CD8-positive, alpha-beta memory T cell (primary cell): ENCODE measurements around the gene SFXN5. TPM values are rescaled to one million over a fixed set of nuclear protein-coding genes. Genes with fewer than 3 reads are reported as not detected.

Source experiments
- CTCF ChIA-PET: fragments of 350-600 bp; sonication (Branson Sonifier 250); formaldehyde crosslinking; loops from one replicate; lab custom pipeline; 2021; ENCODE audit warnings: antibody characterized with exemption; lab: Charles Lee
- POLR2A ChIA-PET: fragments of 350-600 bp; sonication (Branson Sonifier 250); formaldehyde crosslinking; loops from one replicate; lab custom pipeline; 2021; ENCODE audit warnings: antibody characterized with exemption; lab: Charles Lee
- DNase-seq, 5 donors: peaks; one replicate each; pipeline versions ENCODE4 v3.0.0 to v3.0.0-alpha.2; 2020 to 2022; ENCODE audit warnings: mixed read lengths in 1 of 5
- H3K27ac ChIP-seq: one replicate; pipeline ENCODE4 v1.7.0; 2013; ENCODE audit warnings: low read depth, mild to moderate bottlenecking, low read length, moderate library complexity
- H3K27me3 ChIP-seq: 2 replicates; pipeline ENCODE4 v1.7.0; 2013; ENCODE audit warnings: low read length, mild to moderate bottlenecking; ENCODE audit not compliant: insufficient read depth, poor library complexity, severe bottlenecking
- H3K36me3 ChIP-seq: 2 replicates; pipeline ENCODE4 v1.7.0; 2013; ENCODE audit warnings: mild to moderate bottlenecking, low read length, moderate library complexity; ENCODE audit not compliant: insufficient read depth
- H3K4me1 ChIP-seq: 2 replicates; pipeline ENCODE4 v1.7.0; 2013; ENCODE audit warnings: mild to moderate bottlenecking, low read length, moderate library complexity; ENCODE audit not compliant: insufficient read depth
- H3K4me3 ChIP-seq: 2 replicates; pipeline ENCODE4 v1.7.0; 2013; ENCODE audit warnings: mild to moderate bottlenecking, low read length
- H3K9me3 ChIP-seq: 2 replicates; pipeline ENCODE4 v1.7.0; 2013; ENCODE audit warnings: mild to moderate bottlenecking, low read length
- H3K27ac Mint-ChIP-seq, 8 donors: one replicate each; pipeline ENCODE4 v1.8.0; 2020 to 2021; ENCODE audit warnings: mixed read lengths in 8 of 8, mild to moderate bottlenecking in 6 of 8, inconsistent platforms in 3 of 8, moderate library complexity in 3 of 8
- H3K27me3 Mint-ChIP-seq, 2 donors: one replicate each; pipeline ENCODE4 v1.8.0; 2020 to 2021; ENCODE audit warnings: mixed read lengths in 2 of 2, mild to moderate bottlenecking in 1 of 2, moderate library complexity in 1 of 2
- H3K36me3 Mint-ChIP-seq, 3 donors: one replicate each; pipeline ENCODE4 v1.8.0; 2020 to 2021; ENCODE audit warnings: mixed read lengths in 3 of 3, inconsistent platforms in 1 of 3, mild to moderate bottlenecking in 1 of 3
- H3K4me1 Mint-ChIP-seq, 3 donors: one replicate each; pipeline ENCODE4 v1.8.0; 2020 to 2021; ENCODE audit warnings: mixed read lengths in 3 of 3, inconsistent platforms in 1 of 3, mild to moderate bottlenecking in 1 of 3
- H3K4me3 Mint-ChIP-seq, 7 donors: one replicate each; pipeline ENCODE4 v1.8.0; 2020 to 2021; ENCODE audit warnings: mixed read lengths in 7 of 7, mild to moderate bottlenecking in 6 of 7, moderate library complexity in 4 of 7, inconsistent platforms in 2 of 7
- H3K9me3 Mint-ChIP-seq, 5 donors: one replicate each; pipeline ENCODE4 v1.8.0; 2020 to 2022; ENCODE audit warnings: mixed read lengths in 5 of 5, mild to moderate bottlenecking in 3 of 5, moderate library complexity in 2 of 5, inconsistent platforms in 1 of 5
- polyA plus RNA-seq: library from polyadenylated mRNA; unstranded; fragments of 300-500 nt; fragmentation: Illumina TruSeq; gene quantifications from one replicate; pipeline ENCODE4 v1.2.3, GENCODE V29; 2021
- total RNA-seq, 2 experiments: library from RNA; stranded (reverse); gene quantifications; one replicate each; pipeline ENCODE4 v1.2.3, GENCODE V29; 2021

SFXN5 gene
- total and polyA plus RNA-seq, 3 experiments from 2014 or later: 1.8 to 19.1 (median 16.8) TPM

DNA sequence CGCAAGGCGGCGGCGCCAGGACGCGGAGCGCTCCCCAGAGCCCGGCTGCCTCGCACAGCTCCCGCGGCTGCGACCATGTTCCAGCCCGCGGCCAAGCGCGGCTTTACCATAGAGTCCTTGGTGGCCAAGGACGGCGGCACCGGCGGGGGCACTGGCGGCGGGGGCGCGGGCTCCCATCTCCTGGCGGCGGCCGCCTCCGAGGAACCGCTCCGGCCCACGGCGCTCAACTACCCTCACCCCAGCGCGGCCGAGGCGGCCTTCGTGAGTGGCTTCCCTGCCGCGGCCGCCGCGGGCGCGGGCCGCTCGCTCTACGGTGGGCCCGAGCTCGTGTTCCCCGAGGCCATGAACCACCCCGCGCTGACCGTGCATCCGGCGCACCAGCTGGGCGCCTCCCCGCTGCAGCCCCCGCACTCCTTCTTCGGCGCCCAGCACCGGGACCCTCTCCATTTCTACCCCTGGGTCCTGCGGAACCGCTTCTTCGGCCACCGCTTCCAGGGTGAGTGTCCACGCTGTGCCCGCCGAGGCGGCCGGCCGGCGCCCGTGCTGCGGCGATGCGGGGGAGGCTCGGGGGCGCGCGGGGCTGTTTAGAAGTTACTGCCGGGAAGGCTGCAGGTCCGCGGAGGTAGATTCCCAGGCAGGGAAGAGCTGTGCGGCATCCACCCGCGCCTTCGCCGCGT, 153.5 kb downstream of the SFXN5 start:
- no peaks in the 10 kb centered on the region for H3K36me3 Mint-ChIP-seq
- H3K27ac Mint-ChIP-seq: peak overlapping the region in 1 of 8 donors; percentile 19
- peaks cover 0 to 2% (median 0%) of the 10 kb centered on the region in 5 donors for H3K9me3 Mint-ChIP-seq
- ChIA-PET CTCF (interaction anchor here (1.7 kb wide), 1 partner anchor 25 kb away, joined by 5 read pairs; no protein-coding TSS in a partner anchor), POLR2A (no interaction called here)
- peak overlapping the region in 4 of 7 donors; percentile 69 to 78 (median 76) for H3K4me3 Mint-ChIP-seq
- DNase-seq: no peak
- Histone ChIP-seq H3K27ac (no peak overlapping the region), H3K36me3 (no peaks in the 10 kb centered on the region), H3K4me1 (peaks cover 44% of the 10 kb centered on the region), H3K4me3 (no peak overlapping the region), H3K27me3 (peaks cover 86% of the 10 kb centered on the region), H3K9me3 (no peaks in the 10 kb centered on the region)
- peaks cover 66 to 73% of the 10 kb centered on the region in 2 donors for H3K27me3 Mint-ChIP-seq
- peaks cover 27 to 49% (median 35%) of the 10 kb centered on the region in 3 donors for H3K4me1 Mint-ChIP-seq

DNA sequence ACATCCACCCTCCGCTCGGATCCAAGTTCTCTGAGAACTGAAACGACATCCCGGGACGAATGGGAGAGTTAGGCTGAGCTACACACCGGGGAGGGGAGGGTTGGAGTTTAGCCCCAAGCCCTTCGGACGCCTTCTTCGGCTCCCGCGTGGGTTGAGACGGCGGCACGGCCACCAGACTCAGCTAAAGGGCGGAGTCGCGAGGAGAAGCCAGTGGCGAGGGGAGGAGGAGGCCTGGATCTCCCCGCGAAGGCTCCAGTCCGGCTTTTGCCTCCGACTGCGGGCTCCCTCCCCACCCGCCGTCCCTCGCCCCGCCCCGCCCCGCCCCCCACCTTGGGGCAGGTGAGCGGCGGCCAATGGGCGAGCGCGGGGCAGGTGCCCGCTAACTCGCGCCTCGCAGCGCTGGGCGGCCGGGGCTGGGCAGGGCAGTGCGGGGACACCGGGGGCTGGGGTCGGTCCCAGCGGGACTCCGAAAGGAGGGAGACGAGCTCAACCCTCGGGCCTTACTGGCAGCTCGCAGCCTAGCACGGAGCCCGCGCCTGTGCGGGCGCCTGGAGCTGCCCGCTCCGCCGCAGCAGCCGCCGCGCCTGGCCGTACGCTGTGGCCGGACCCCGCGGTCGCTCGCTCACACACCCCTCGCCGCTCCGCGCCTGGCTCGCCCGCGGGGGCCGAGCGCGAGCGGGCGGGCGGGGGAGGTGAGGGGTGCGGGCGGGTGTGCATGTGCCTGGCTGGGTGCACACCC, 154.2 kb downstream of the SFXN5 start, which contains the start of gene EMX1:
Gene EMX1 (plus strand): TSS at position 382 of the 739 bp plus-strand sequence. CDS start 334 bp downstream, at position 716.
- CTCF ChIA-PET: interaction anchor here (1.3 to 1.7 kb wide), 2 partner anchors 25 to 30 kb away, joined by 5 to 7 read pairs; partner anchors contain the start of gene SPR
- peaks cover 59 to 71% of the 10 kb centered on the region in 2 donors for H3K27me3 Mint-ChIP-seq
- Histone ChIP-seq H3K27me3 (peaks cover 80% of the 10 kb centered on the region), H3K4me3 (peak within 1 kb of the TSS; percentile 58), H3K36me3 (no peaks in the 10 kb centered on the region), H3K4me1 (peaks cover 44% of the 10 kb centered on the region), H3K9me3 (no peaks in the 10 kb centered on the region), H3K27ac (no peak within 1 kb of the TSS)
- H3K9me3 Mint-ChIP-seq: peaks cover 0 to 2% (median 0%) of the 10 kb centered on the region in 5 donors
- H3K36me3 Mint-ChIP-seq: no peaks in the 10 kb centered on the region
- peak within 1 kb of the TSS in 1 of 8 donors; percentile 19 for H3K27ac Mint-ChIP-seq
- DNase-seq: peak in 3 of 5 donors; percentile 28 to 49 (median 35)
- H3K4me1 Mint-ChIP-seq: peaks cover 27 to 49% (median 35%) of the 10 kb centered on the region in 3 donors
- H3K4me3 Mint-ChIP-seq: peak within 1 kb of the TSS; percentile 74 to 92 (median 79)
- POLR2A ChIA-PET: no interaction called here

DNA sequence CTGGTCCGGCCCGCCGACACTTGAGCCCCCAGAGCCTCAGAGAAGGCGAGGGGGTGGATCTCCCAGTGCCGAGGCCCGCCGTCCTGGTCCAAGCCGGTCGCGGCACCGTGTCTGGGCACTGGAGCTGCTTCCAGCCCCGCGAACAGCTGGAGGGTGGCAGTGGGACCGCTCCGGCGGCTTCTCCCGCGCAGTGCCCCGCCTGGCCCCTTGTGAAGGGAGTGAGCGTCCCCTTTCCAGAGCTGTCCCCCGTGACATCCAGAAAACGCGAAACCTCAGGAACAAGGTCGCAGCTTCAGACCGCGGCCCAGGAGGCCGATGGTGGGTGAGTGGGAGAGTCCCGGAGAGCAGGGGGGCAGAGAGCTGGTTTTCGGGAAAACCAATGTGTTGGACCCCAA, 154.8 kb downstream of the SFXN5 start:
- no peak overlapping the region for H3K27ac ChIP-seq
- H3K4me3 ChIP-seq: peak overlapping the region; percentile 58
- H3K9me3 ChIP-seq: no peaks in the 10 kb centered on the region
- H3K36me3 ChIP-seq: no peaks in the 10 kb centered on the region
- Mint-ChIP-seq H3K9me3 (peaks cover 0 to 2% (median 0%) of the 10 kb centered on the region in 5 donors), H3K4me1 (peaks cover 27 to 49% (median 35%) of the 10 kb centered on the region in 3 donors), H3K4me3 (peak overlapping the region; percentile 74 to 92 (median 79)), H3K36me3 (no peaks in the 10 kb centered on the region), H3K27ac (no peak overlapping the region), H3K27me3 (peaks cover 55 to 71% of the 10 kb centered on the region in 2 donors)
- CTCF ChIA-PET: interaction anchor here (1.3 kb wide), 1 partner anchor 30 kb away, joined by 7 read pairs; the partner anchor contains the start of gene SPR
- H3K27me3 ChIP-seq: peaks cover 76% of the 10 kb centered on the region
- POLR2A ChIA-PET: no interaction called here
- no peak for DNase-seq
- H3K4me1 ChIP-seq: peaks cover 44% of the 10 kb centered on the region

DNA sequence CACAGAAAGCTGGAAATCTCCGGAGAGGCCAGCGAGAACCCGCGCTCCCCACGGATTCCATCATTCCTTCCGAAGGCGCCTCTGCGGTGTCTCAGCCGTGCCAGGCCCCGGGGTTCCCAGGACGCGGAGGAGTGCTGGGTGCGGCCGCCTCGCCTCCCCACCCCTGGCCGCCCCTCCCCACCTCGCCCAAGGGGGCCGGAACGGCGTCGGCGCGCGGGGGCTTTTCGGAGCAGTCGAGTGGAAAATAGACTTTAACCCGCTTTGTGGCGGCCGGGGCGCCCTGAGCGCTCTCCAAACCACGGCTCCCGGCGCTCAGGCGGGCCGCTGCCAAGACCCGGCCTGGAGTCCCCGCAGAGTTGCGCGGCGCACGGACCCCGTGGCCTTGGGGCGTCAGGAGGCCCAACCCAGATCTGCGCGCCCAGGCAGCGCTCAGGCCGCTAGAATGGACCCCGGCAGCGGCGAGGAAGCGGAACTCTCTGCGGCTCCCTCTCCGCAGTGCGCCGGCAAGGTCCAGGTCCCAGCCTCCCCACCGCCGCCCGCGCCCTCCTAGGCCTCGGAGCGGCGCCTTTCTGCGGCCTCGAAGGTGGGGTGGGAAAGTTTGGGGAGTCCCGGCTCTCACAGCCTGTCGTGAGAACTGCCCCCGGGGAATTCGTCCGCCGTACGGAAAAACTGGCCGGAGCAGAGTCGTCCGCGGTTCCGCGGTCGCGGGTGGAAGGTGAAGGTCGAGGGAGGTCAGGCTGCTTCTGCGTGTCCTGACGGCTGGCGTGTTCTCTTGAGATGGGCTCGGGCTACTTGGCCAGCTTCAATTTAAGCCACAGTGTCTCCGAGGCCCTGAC, 155.4 kb downstream of the SFXN5 start:
- peak in 3 of 5 donors; percentile 18 to 46 (median 34) for DNase-seq
- Mint-ChIP-seq H3K27me3 (peaks cover 60 to 71% of the 10 kb centered on the region in 2 donors), H3K4me3 (peak overlapping the region; percentile 72 to 92 (median 79)), H3K27ac (no peak overlapping the region), H3K4me1 (peaks cover 27 to 49% (median 35%) of the 10 kb centered on the region in 3 donors), H3K9me3 (peaks cover 0 to 2% (median 0%) of the 10 kb centered on the region in 5 donors), H3K36me3 (no peaks in the 10 kb centered on the region)
- no peak overlapping the region for H3K27ac ChIP-seq
- H3K4me1 ChIP-seq: peaks cover 44% of the 10 kb centered on the region
- H3K27me3 ChIP-seq: peaks cover 75% of the 10 kb centered on the region
- no peaks in the 10 kb centered on the region for H3K36me3 ChIP-seq
- ChIA-PET CTCF (interaction anchor here (1.2 to 1.3 kb wide), 2 partner anchors 24 to 29 kb away, joined by 4 to 7 read pairs; partner anchors contain the start of gene SPR), POLR2A (no interaction called here)
- peak overlapping the region; percentile 58 for H3K4me3 ChIP-seq
- H3K9me3 ChIP-seq: no peaks in the 10 kb centered on the region

DNA sequence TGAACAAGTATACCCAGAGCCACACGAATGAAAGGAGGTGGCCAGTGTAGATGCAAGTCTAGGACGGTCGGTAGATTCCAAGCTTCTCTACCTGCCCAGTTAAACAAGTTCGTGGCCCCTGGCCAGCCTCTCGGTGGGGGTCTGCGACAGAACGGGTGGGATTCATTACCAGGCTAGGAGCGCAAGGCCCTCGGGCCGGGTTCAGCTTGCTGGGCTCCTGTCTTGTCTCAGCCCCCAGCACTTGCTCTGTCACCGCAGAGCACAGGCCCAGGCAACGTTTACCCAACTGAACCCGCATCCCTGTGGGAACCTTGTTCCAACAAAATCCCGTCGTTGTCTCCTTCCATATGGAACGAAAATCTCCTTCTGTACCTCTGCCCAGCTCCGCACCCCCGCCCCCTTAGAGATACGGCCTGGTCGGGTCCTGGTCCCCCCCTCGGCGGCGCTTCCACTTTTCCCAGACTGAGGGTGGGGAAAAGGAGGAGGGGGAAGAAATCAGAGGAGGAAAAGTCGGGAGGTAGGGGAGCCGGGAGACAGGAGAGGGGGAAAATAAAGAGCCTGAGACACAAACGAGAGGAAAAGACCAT, 156.1 kb downstream of the SFXN5 start:
- H3K36me3 Mint-ChIP-seq: no peaks in the 10 kb centered on the region
- H3K4me1 Mint-ChIP-seq: peaks cover 27 to 46% (median 34%) of the 10 kb centered on the region in 3 donors
- peaks cover 42% of the 10 kb centered on the region for H3K4me1 ChIP-seq
- H3K9me3 Mint-ChIP-seq: peaks cover 0 to 2% (median 0%) of the 10 kb centered on the region in 5 donors
- H3K4me3 Mint-ChIP-seq: peak overlapping the region; percentile 55 to 91 (median 76)
- H3K27ac ChIP-seq: no peak overlapping the region
- no peak overlapping the region for H3K4me3 ChIP-seq
- H3K27me3 Mint-ChIP-seq: peaks cover 60 to 73% of the 10 kb centered on the region in 2 donors
- no peak for DNase-seq
- POLR2A ChIA-PET: no interaction called here
- CTCF ChIA-PET: interaction anchor here (0.8 to 1.2 kb wide), 2 partner anchors 23 to 262 kb away, joined by 4 read pairs; no protein-coding TSS in a partner anchor
- no peaks in the 10 kb centered on the region for H3K36me3 ChIP-seq
- peaks cover 72% of the 10 kb centered on the region for H3K27me3 ChIP-seq
- no peaks in the 10 kb centered on the region for H3K9me3 ChIP-seq
- peak overlapping the region in 1 of 8 donors; percentile 47 for H3K27ac Mint-ChIP-seq

DNA sequence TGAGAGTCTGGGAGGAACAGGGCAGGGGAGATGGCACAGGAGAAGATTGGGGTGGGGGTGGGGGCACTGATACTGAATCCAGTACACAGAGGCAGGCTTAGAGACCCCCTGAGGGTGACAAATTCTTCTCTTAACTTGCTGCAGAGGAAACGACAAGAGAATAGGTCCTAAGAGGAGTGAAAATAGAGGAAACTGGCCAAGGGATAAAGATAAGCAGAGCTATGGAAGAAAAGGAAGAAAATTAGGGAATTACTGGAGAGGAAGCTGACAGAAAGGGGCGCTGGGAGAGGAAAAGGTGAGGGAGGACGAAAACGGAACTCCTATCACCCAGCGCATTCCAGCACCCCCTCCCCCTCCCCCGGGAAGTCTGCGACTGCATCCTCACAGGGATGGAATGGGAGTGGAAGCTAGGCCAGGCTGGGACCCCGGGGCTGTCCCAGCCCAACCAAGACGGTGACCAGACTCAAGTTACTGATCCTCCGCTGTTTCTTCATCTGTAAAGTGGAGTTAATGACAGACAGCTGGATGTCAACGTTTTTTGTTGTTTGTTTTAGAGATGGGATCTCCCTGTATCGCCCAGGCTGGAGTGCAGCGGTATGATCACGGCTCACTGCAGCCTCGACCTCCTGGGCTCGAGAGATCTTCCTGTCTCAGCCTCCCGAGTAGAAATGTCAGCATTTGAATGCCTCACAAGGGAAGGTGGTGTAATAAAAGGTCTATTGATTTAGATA, 156.8 kb downstream of the SFXN5 start:
- Histone ChIP-seq H3K4me3 (no peak overlapping the region), H3K9me3 (no peaks in the 10 kb centered on the region), H3K27me3 (peaks cover 72% of the 10 kb centered on the region), H3K27ac (no peak overlapping the region), H3K36me3 (no peaks in the 10 kb centered on the region), H3K4me1 (peaks cover 37% of the 10 kb centered on the region)
- Mint-ChIP-seq H3K4me1 (peaks cover 27 to 43% (median 33%) of the 10 kb centered on the region in 3 donors), H3K27me3 (peaks cover 60 to 76% of the 10 kb centered on the region in 2 donors), H3K36me3 (no peaks in the 10 kb centered on the region), H3K27ac (peak overlapping the region in 1 of 8 donors; percentile 47), H3K9me3 (peaks cover 0 to 2% (median 0%) of the 10 kb centered on the region in 5 donors), H3K4me3 (peak overlapping the region; percentile 60 to 91 (median 77))
- POLR2A ChIA-PET: no interaction called here
- no peak for DNase-seq
- CTCF ChIA-PET: interaction anchor here (0.8 to 1.2 kb wide), 2 partner anchors 22 to 263 kb away, joined by 4 read pairs; no protein-coding TSS in a partner anchor
